GM12891 (cell line): ENCODE data around the gene GPC5.

Source experiments
- POLR2A ChIP-seq: IDR thresholded peaks from 2 replicates; pipeline ENCODE4 v1.6.1; 2011; ENCODE audit warnings: low read depth, low read length, control low read depth
- POLR2AphosphoS5 ChIP-seq: IDR thresholded peaks from 2 replicates; pipeline ENCODE4 v1.6.1; 2011; ENCODE audit warnings: low read depth, low read length, control low read depth

DNA sequence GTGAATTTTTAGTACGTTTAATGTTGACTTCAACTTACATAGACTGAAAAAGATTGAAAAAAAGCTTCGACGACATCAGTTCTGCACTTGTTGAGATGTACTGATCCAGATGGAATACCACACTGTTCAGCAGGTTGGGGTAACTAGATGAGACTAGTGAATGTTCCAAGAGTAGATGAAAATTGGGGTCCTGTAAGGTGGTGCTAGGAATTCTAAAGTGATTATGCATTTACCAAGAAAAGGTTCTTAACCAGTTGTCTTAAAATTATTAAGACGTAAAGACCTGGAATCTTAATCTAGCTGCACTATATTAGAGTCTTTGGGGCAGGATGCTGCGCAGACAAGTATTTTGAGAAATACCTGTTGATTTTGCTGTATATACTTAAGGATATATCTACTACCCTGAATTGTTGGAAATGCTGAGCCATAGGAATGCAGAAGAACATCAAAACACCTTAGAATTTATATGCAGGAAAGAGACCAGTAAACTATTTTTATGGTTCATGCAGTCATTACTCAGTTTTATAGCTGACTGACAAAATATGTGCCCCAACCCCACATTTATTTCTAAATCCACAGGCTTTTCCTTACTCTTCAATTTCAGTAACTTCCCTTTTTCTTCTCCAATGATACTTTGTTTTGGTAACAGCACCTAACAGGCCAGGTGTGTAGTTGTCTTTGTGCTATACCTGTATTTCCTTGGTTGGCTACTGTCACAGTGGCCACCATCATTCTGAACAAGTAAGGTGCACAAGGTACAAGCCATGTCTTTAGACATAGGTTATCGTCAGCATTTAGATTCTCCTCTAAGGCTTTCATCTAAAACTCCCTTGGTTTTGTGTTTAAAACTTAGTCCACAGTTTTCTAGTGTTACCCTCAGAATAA lies 42.4 kb upstream of the GPC5 start:
- TF ChIP-seq POLR2A (peak; percentile 72; the same call in 1 of the 2 replicates), POLR2AphosphoS5 (peak; percentile 30; the same call in 1 of the 2 replicates)
